Measurements from ENCODE around the gene ANG. TPM values are rescaled to one million over a fixed set of nuclear protein-coding genes. Genes with fewer than 3 reads are reported as not detected.

The ANG gene
- total and polyA plus RNA-seq, 9 of the 15 experiments (the other 6 are each of a cell fraction or from before 2014, with no cell fraction given) = 0.21 to 0.73 (median 0.34) TPM; not detected in 4

DNA sequence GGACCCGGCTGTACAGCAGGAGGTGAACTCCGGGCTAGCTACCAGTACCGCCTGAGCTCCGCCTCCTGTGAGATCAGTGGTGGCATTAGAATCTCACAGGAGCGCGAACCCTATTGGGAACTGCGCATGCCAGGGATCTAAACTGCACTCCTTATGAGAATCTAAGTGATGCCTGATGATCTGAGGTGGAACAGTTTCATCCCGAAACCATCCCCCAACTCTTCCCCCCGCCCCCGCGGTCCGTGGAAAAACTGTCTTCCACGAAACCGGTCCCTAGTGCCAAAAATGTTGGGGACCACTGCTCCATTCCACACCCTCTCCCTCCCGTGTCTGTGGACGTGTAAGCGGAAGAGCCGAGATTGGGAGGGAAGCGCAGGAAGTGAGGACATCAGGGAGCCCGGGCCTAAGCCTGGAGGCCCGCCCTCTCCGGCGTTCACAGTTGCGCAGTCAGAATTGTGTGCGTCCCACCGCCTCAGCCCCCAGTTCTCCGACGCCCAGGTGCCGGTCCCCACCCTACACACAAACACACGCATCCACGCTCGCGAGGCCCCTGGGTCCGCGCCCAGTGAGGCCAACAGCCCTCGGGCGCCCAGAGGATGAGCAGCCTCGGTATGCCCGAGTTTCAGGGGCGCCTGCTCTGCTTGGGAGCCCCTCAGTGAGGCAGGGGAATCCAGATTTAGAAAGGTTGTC is 6.0 kb upstream of the ANG start (continued):
- TF ChIP-seq ZBTB34 (CRISPR knock-in tag; IDR thresholded peaks at IDR 0.05) (no peak), RBBP5 (IDR thresholded peaks at IDR 0.05; ENCODE audit: borderline replicate concordance, insufficient read depth, low read length, poor library complexity, severe bottlenecking) (peak; percentile 80), TEAD1 (CRISPR knock-in tag; IDR thresholded peaks at IDR 0.05) (peak in 1 of 2 experiments; percentile 23; a peak in 1 of 4 replicates), NBN (IDR thresholded peaks at IDR 0.05; ENCODE audit: low read depth) (no peak), CTBP1 (IDR thresholded peaks at IDR 0.05; ENCODE audit: borderline replicate concordance) (peak; percentile 43; the same call in 1 of the 2 replicates), NCOA4 (IDR thresholded peaks at IDR 0.05; ENCODE audit: partially characterized antibody) (no peak), ZNF507 (tag; conservative IDR thresholded peaks at IDR 0.05) (no peak), SPI1 (IDR thresholded peaks at IDR 0.05; ENCODE audit: borderline replicate concordance, low read depth, low read length) (peak; percentile 65; the same call in 1 of the 2 replicates), HDAC6 (IDR thresholded peaks at IDR 0.05; ENCODE audit: low read depth, low read length) (no peak), POLR2H (tag; IDR thresholded peaks at IDR 0.05; ENCODE audit: low read depth) (no peak), POLR2A (conservative IDR thresholded peaks at IDR 0.05) (peak; percentile 50; the same call in 1 of the 2 replicates), GABPB1 (CRISPR knock-in tag; IDR thresholded peaks at IDR 0.05) (peak; percentile 42; the same call in 1 of the 2 replicates), ARID4B (CRISPR knock-in tag; IDR thresholded peaks at IDR 0.05) (0 out of 2 replicates have a peak, but pooled peaks have one; percentile 22), RCOR1 (IDR thresholded peaks at IDR 0.05; ENCODE audit: borderline replicate concordance in 1 of 2, low read depth in 2 of 2, low read length in 2 of 2) (peak in 1 of 2 experiments; percentile 70; a peak in 2 of 4 replicates), KAT7 (CRISPR knock-in tag; IDR thresholded peaks at IDR 0.05; ENCODE audit: borderline replicate concordance) (0 out of 2 replicates have a peak, but pooled peaks have one; percentile 6), JUND (IDR thresholded peaks at IDR 0.05; ENCODE audit: borderline replicate concordance, low read depth, low read length) (0 out of 2 replicates have a peak, but pooled peaks have one; percentile 24), JUND (tag; IDR thresholded peaks at IDR 0.05; ENCODE audit: borderline replicate concordance, low read depth, low read length) (no peak)
- TF ChIP-seq, protein P1, sequence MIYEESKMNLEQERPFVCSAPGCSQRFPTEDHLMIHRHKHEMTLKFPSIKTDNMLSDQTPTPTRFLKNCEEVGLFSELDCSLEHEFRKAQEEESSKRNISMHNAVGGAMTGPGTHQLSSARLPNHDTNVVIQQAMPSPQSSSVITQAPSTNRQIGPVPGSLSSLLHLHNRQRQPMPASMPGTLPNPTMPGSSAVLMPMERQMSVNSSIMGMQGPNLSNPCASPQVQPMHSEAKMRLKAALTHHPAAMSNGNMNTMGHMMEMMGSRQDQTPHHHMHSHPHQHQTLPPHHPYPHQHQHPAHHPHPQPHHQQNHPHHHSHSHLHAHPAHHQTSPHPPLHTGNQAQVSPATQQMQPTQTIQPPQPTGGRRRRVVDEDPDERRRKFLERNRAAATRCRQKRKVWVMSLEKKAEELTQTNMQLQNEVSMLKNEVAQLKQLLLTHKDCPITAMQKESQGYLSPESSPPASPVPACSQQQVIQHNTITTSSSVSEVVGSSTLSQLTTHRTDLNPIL (CRISPR knock-in tag; IDR thresholded peaks at IDR 0.05) = no peak
